ENCODE measurements around the gene SHKBP1.
"Not testable (repeated sequence)": the region's sequence is repeated elsewhere in the genome, so short reads cannot be mapped to it uniquely, and the experiment has no call there.

SHKBP1 gene

GRCh38 chr19:40556953-40557530 lies 19.6 kb upstream of the SHKBP1 start:
- Histone ChIP-seq H3K27me3 (ENCODE audit: control insufficient read depth in 2 of 2, insufficient read depth in 2 of 2, low read length in 2 of 2) (peaks cover 16 to 19% of the 10 kb centered on the region in 2 donors), H3K4me3 (ENCODE audit: low read length in 2 of 2) (no peak overlapping the region)

GRCh38 chr19:40559394-40559793 lies 17.3 kb upstream of the SHKBP1 start:
- Histone ChIP-seq H3K9ac (ENCODE audit: low read depth in 1 of 2, low read length in 2 of 2) (no peak overlapping the region), H3K36me3 (ENCODE audit: control insufficient read depth in 2 of 2, insufficient read depth in 2 of 2, low read length in 2 of 2) (no peaks in the 10 kb centered on the region), H3K4me1 (ENCODE audit: control insufficient read depth in 2 of 2, insufficient read depth in 2 of 2, low read length in 2 of 2) (no peaks in the 10 kb centered on the region), H3K4me3 (ENCODE audit: low read length in 2 of 2) (no peak overlapping the region), H3K9me3 (ENCODE audit: control insufficient read depth in 2 of 2, low read length in 2 of 2) (no peaks in the 10 kb centered on the region), H3K27ac (ENCODE audit: low read depth in 2 of 2, low read length in 2 of 2) (no peak overlapping the region), H3K27me3 (ENCODE audit: control insufficient read depth in 2 of 2, insufficient read depth in 2 of 2, low read length in 2 of 2) (peaks cover 6 to 8% of the 10 kb centered on the region in 2 donors)

More at GRCh38 chr19:40556953-40557530, 19.6 kb upstream of the SHKBP1 start:
- Histone ChIP-seq H3K4me1 (ENCODE audit: control insufficient read depth in 2 of 2, insufficient read depth in 2 of 2, low read length in 2 of 2) (no peaks in the 10 kb centered on the region), H3K9ac (ENCODE audit: low read depth in 1 of 2, low read length in 2 of 2) (no peak overlapping the region), H3K36me3 (ENCODE audit: control insufficient read depth in 2 of 2, insufficient read depth in 2 of 2, low read length in 2 of 2) (no peaks in the 10 kb centered on the region), H3K27ac (ENCODE audit: low read depth in 2 of 2, low read length in 2 of 2) (no peak overlapping the region), H3K9me3 (ENCODE audit: control insufficient read depth in 2 of 2, low read length in 2 of 2) (no peaks in the 10 kb centered on the region)

- H3K9me3 ChIP-seq (ENCODE audit: control insufficient read depth in 2 of 2, low read length in 2 of 2): no peaks in the 10 kb centered on the region
- no peaks in the 10 kb centered on the region for H3K36me3 ChIP-seq (ENCODE audit: control insufficient read depth in 2 of 2, insufficient read depth in 2 of 2, low read length in 2 of 2)
- no peak overlapping the region for H3K4me3 ChIP-seq (ENCODE audit: low read length in 2 of 2)
- H3K9ac ChIP-seq (ENCODE audit: low read depth in 1 of 2, low read length in 2 of 2): no peak overlapping the region
- H3K4me1 ChIP-seq (ENCODE audit: control insufficient read depth in 2 of 2, insufficient read depth in 2 of 2, low read length in 2 of 2): no peaks in the 10 kb centered on the region
- H3K27me3 ChIP-seq (ENCODE audit: control insufficient read depth in 2 of 2, insufficient read depth in 2 of 2, low read length in 2 of 2): peaks cover under 1 to 3% of the 10 kb centered on the region in 2 donors
- no peak overlapping the region for H3K27ac ChIP-seq (ENCODE audit: low read depth in 2 of 2, low read length in 2 of 2)
Measured at GRCh38 chr19:40560092-40560507, 16.6 kb upstream of the SHKBP1 start.

GRCh38 chr19:40561947-40562346 lies 14.7 kb upstream of the SHKBP1 start:
- Histone ChIP-seq H3K36me3 (ENCODE audit: control insufficient read depth in 2 of 2, insufficient read depth in 2 of 2, low read length in 2 of 2) (no peaks in the 10 kb centered on the region), H3K9ac (ENCODE audit: low read depth in 1 of 2, low read length in 2 of 2) (no peak overlapping the region), H3K27ac (ENCODE audit: low read depth in 2 of 2, low read length in 2 of 2) (no peak overlapping the region), H3K4me1 (ENCODE audit: control insufficient read depth in 2 of 2, insufficient read depth in 2 of 2, low read length in 2 of 2) (no peaks in the 10 kb centered on the region), H3K4me3 (ENCODE audit: low read length in 2 of 2) (no peak overlapping the region), H3K27me3 (ENCODE audit: control insufficient read depth in 2 of 2, insufficient read depth in 2 of 2, low read length in 2 of 2) (peaks cover 10 to 13% of the 10 kb centered on the region in 2 donors), H3K9me3 (ENCODE audit: control insufficient read depth in 2 of 2, low read length in 2 of 2) (no peaks in the 10 kb centered on the region)

- not testable (repeated sequence) for H3K9me3 ChIP-seq (ENCODE audit: control insufficient read depth in 2 of 2, low read length in 2 of 2); H3K36me3 ChIP-seq (ENCODE audit: control insufficient read depth in 2 of 2, insufficient read depth in 2 of 2, low read length in 2 of 2)
- peaks cover 24 to 27% of the 10 kb centered on the region in 2 donors for H3K27me3 ChIP-seq (ENCODE audit: control insufficient read depth in 2 of 2, insufficient read depth in 2 of 2, low read length in 2 of 2)
Measured at GRCh38 chr19:40564535-40564934, 12.1 kb upstream of the SHKBP1 start.

GRCh38 chr19:40565355-40565754 lies 11.3 kb upstream of the SHKBP1 start:
- Histone ChIP-seq H3K27ac (ENCODE audit: low read depth in 2 of 2, low read length in 2 of 2) (no peak overlapping the region), H3K9me3 (ENCODE audit: control insufficient read depth in 2 of 2, low read length in 2 of 2) (no peaks in the 10 kb centered on the region), H3K36me3 (ENCODE audit: control insufficient read depth in 2 of 2, insufficient read depth in 2 of 2, low read length in 2 of 2) (no peaks in the 10 kb centered on the region), H3K27me3 (ENCODE audit: control insufficient read depth in 2 of 2, insufficient read depth in 2 of 2, low read length in 2 of 2) (peaks cover 24% of the 10 kb centered on the region in 2 donors), H3K4me3 (ENCODE audit: low read length in 2 of 2) (no peak overlapping the region), H3K4me1 (ENCODE audit: control insufficient read depth in 2 of 2, insufficient read depth in 2 of 2, low read length in 2 of 2) (peaks cover 0 to 4% of the 10 kb centered on the region in 2 donors), H3K9ac (ENCODE audit: low read depth in 1 of 2, low read length in 2 of 2) (no peak overlapping the region)

More at GRCh38 chr19:40564535-40564934, 12.1 kb upstream of the SHKBP1 start:
- not testable (repeated sequence) for H3K4me1 ChIP-seq (ENCODE audit: control insufficient read depth in 2 of 2, insufficient read depth in 2 of 2, low read length in 2 of 2); H3K4me3 ChIP-seq (ENCODE audit: low read length in 2 of 2); H3K27ac ChIP-seq (ENCODE audit: low read depth in 2 of 2, low read length in 2 of 2); H3K9ac ChIP-seq (ENCODE audit: low read depth in 1 of 2, low read length in 2 of 2)

- Histone ChIP-seq H3K27ac (ENCODE audit: low read depth in 2 of 2, low read length in 2 of 2) (no peak overlapping the region), H3K36me3 (ENCODE audit: control insufficient read depth in 2 of 2, insufficient read depth in 2 of 2, low read length in 2 of 2) (no peaks in the 10 kb centered on the region), H3K4me3 (ENCODE audit: low read length in 2 of 2) (no peak overlapping the region), H3K4me1 (ENCODE audit: control insufficient read depth in 2 of 2, insufficient read depth in 2 of 2, low read length in 2 of 2) (peaks cover 0 to 4% of the 10 kb centered on the region in 2 donors), H3K27me3 (ENCODE audit: control insufficient read depth in 2 of 2, insufficient read depth in 2 of 2, low read length in 2 of 2) (peaks cover 24% of the 10 kb centered on the region in 2 donors), H3K9me3 (ENCODE audit: control insufficient read depth in 2 of 2, low read length in 2 of 2) (no peaks in the 10 kb centered on the region), H3K9ac (ENCODE audit: low read depth in 1 of 2, low read length in 2 of 2) (no peak overlapping the region)
Measured at GRCh38 chr19:40565910-40566495, 10.7 kb upstream of the SHKBP1 start.

- Histone ChIP-seq H3K36me3 (ENCODE audit: control insufficient read depth in 2 of 2, insufficient read depth in 2 of 2, low read length in 2 of 2) (no peaks in the 10 kb centered on the region), H3K9ac (ENCODE audit: low read depth in 1 of 2, low read length in 2 of 2) (no peak overlapping the region), H3K27me3 (ENCODE audit: control insufficient read depth in 2 of 2, insufficient read depth in 2 of 2, low read length in 2 of 2) (peaks cover 24% of the 10 kb centered on the region in 2 donors), H3K9me3 (ENCODE audit: control insufficient read depth in 2 of 2, low read length in 2 of 2) (no peaks in the 10 kb centered on the region), H3K4me1 (ENCODE audit: control insufficient read depth in 2 of 2, insufficient read depth in 2 of 2, low read length in 2 of 2) (peaks cover 0 to 4% of the 10 kb centered on the region in 2 donors), H3K4me3 (ENCODE audit: low read length in 2 of 2) (no peak overlapping the region), H3K27ac (ENCODE audit: low read depth in 2 of 2, low read length in 2 of 2) (no peak overlapping the region)
Measured at GRCh38 chr19:40567040-40567749, 9.5 kb upstream of the SHKBP1 start.

- peaks cover 0 to 4% of the 10 kb centered on the region in 2 donors for H3K4me1 ChIP-seq (ENCODE audit: control insufficient read depth in 2 of 2, insufficient read depth in 2 of 2, low read length in 2 of 2)
- H3K9ac ChIP-seq (ENCODE audit: low read depth in 1 of 2, low read length in 2 of 2): no peak overlapping the region
- peaks cover 24% of the 10 kb centered on the region in 2 donors for H3K27me3 ChIP-seq (ENCODE audit: control insufficient read depth in 2 of 2, insufficient read depth in 2 of 2, low read length in 2 of 2)
- H3K9me3 ChIP-seq (ENCODE audit: control insufficient read depth in 2 of 2, low read length in 2 of 2): no peaks in the 10 kb centered on the region
- H3K36me3 ChIP-seq (ENCODE audit: control insufficient read depth in 2 of 2, insufficient read depth in 2 of 2, low read length in 2 of 2): no peaks in the 10 kb centered on the region
- no peak overlapping the region for H3K4me3 ChIP-seq (ENCODE audit: low read length in 2 of 2)
- H3K27ac ChIP-seq (ENCODE audit: low read depth in 2 of 2, low read length in 2 of 2): no peak overlapping the region
Measured at GRCh38 chr19:40567750-40568494, 8.8 kb upstream of the SHKBP1 start.
